ENCODE results near the gene PPIP5K2. TPM values are rescaled to one million over a fixed set of nuclear protein-coding genes. Genes with fewer than 3 reads are reported as not detected.
"Not testable (repeated sequence)": the region's sequence is repeated elsewhere in the genome, so short reads cannot be mapped to it uniquely, and the experiment has no call there.

The PPIP5K2 gene
- total and polyA plus RNA-seq, 3 experiments from 2014 or later: 22.9 to 63.6 (median 55.7) TPM

DNA sequence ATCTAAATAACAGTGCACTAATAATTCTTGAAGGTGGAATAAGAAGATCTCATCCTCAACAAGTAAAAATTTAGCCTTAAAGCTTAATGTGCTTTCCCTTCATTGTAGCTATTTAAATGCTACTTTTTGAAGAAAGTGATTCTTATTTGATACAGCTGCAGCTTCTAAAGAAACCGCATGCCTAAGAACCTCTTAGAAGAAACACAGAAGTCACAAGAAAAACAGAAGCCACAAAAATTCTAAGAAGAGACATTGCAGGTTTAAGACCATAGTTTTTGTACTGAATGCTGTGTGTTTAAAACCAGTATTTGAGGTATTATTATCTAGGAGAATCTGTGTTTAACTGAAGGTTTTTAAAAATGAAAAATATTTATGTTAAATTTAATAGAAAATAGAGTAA is 68.3 kb downstream of the PPIP5K2 start:
- POLR2A ChIA-PET: no interaction called here
- DNase-seq: no peak
- Mint-ChIP-seq H3K27me3 (no peaks in the 10 kb centered on the region), H3K27ac (peak overlapping the region in 1 of 8 donors; percentile 24), H3K36me3 (peaks cover 10 to 64% (median 12%) of the 10 kb centered on the region in 3 donors), H3K4me1 (no peaks in the 10 kb centered on the region), H3K4me3 (no peak overlapping the region), H3K9me3 (no peaks in the 10 kb centered on the region)
- no peaks in the 10 kb centered on the region for H3K27me3 ChIP-seq (ENCODE audit: insufficient read depth, low read length, poor library complexity, severe bottlenecking)
- H3K4me1 ChIP-seq (ENCODE audit: insufficient read depth, low read length): no peaks in the 10 kb centered on the region
- no peak overlapping the region for H3K27ac ChIP-seq (ENCODE audit: low read depth, low read length)
- CTCF ChIA-PET: no interaction called here
- no peaks in the 10 kb centered on the region for H3K9me3 ChIP-seq (ENCODE audit: low read length)
- peaks cover 4% of the 10 kb centered on the region for H3K36me3 ChIP-seq (ENCODE audit: insufficient read depth, low read length)
- no peak overlapping the region for H3K4me3 ChIP-seq (ENCODE audit: low read length)

DNA sequence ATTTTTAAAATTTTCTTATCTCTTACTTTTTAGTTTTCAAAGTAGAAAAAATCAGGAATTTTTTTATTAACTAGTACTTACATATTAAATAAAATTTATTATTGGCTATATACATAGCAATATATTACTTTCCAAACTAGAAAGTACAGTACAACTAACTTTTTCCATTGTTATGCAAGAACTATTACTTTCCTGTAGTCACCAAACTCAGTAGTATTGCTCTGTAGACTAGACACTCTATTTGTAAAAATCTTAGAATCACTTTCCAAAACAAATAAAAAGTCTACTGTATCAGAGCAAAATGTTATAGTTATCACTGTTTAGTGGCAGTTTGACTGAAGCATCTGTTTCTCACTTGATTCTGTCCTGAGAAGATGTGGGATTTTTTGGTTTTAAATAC is 83.1 kb downstream of the PPIP5K2 start:
- no peak for DNase-seq
- POLR2A ChIA-PET: no interaction called here
- Histone ChIP-seq H3K4me1 (ENCODE audit: insufficient read depth, low read length) (no peaks in the 10 kb centered on the region), H3K9me3 (ENCODE audit: low read length) (no peaks in the 10 kb centered on the region), H3K36me3 (ENCODE audit: insufficient read depth, low read length) (no peaks in the 10 kb centered on the region), H3K4me3 (ENCODE audit: low read length) (no peak overlapping the region), H3K27ac (ENCODE audit: low read depth, low read length) (no peak overlapping the region), H3K27me3 (ENCODE audit: insufficient read depth, low read length, poor library complexity, severe bottlenecking) (no peaks in the 10 kb centered on the region)
- Mint-ChIP-seq H3K4me3 (no peak overlapping the region), H3K4me1 (peaks cover 3 to 13% (median 8%) of the 10 kb centered on the region in 3 donors), H3K27ac (peak overlapping the region in 1 of 8 donors; percentile 19), H3K27me3 (no peaks in the 10 kb centered on the region), H3K36me3 (peaks cover 25 to 63% (median 29%) of the 10 kb centered on the region in 3 donors), H3K9me3 (peaks cover 0 to 5% (median 0%) of the 10 kb centered on the region in 5 donors)
- CTCF ChIA-PET: interaction anchor here (1.5 kb wide), 1 partner anchor 22 kb away, joined by 4 read pairs; no protein-coding TSS in a partner anchor

GRCh38 chr5:103204990-103205389 is 84.9 kb downstream of the PPIP5K2 start:
- CTCF ChIA-PET; H3K27me3 ChIP-seq (ENCODE audit: insufficient read depth, low read length, poor library complexity, severe bottlenecking); H3K27ac ChIP-seq (ENCODE audit: low read depth, low read length); H3K27me3 Mint-ChIP-seq; DNase-seq; POLR2A ChIA-PET; H3K4me3 Mint-ChIP-seq; H3K9me3 ChIP-seq (ENCODE audit: low read length); H3K36me3 ChIP-seq (ENCODE audit: insufficient read depth, low read length); H3K27ac Mint-ChIP-seq; H3K9me3 Mint-ChIP-seq; H3K4me3 ChIP-seq (ENCODE audit: low read length); H3K4me1 ChIP-seq (ENCODE audit: insufficient read depth, low read length): not testable (repeated sequence)
- Mint-ChIP-seq H3K36me3 (peaks cover 25 to 49% (median 25%) of the 10 kb centered on the region in 3 donors), H3K4me1 (peaks cover 3 to 13% (median 11%) of the 10 kb centered on the region in 3 donors)

- no peaks in the 10 kb centered on the region for H3K27me3 ChIP-seq (ENCODE audit: insufficient read depth, low read length, poor library complexity, severe bottlenecking)
- no peak overlapping the region for H3K27ac ChIP-seq (ENCODE audit: low read depth, low read length)
- peaks cover 0 to 5% (median 0%) of the 10 kb centered on the region in 5 donors for H3K9me3 Mint-ChIP-seq
- H3K9me3 ChIP-seq (ENCODE audit: low read length): no peaks in the 10 kb centered on the region
- no peaks in the 10 kb centered on the region for H3K4me1 ChIP-seq (ENCODE audit: insufficient read depth, low read length)
- CTCF ChIA-PET: no interaction called here
- no peak overlapping the region for H3K4me3 ChIP-seq (ENCODE audit: low read length)
- POLR2A ChIA-PET: no interaction called here
- peaks cover 21 to 39% (median 25%) of the 10 kb centered on the region in 3 donors for H3K36me3 Mint-ChIP-seq
- H3K36me3 ChIP-seq (ENCODE audit: insufficient read depth, low read length): no peaks in the 10 kb centered on the region
- no peak for DNase-seq
- H3K4me1 Mint-ChIP-seq: peaks cover 6 to 17% (median 12%) of the 10 kb centered on the region in 3 donors
- H3K27me3 Mint-ChIP-seq: no peaks in the 10 kb centered on the region
- no peak overlapping the region for H3K4me3 Mint-ChIP-seq
- no peak overlapping the region for H3K27ac Mint-ChIP-seq
Measured at GRCh38 chr5:103205991-103206700, 86.0 kb downstream of the PPIP5K2 start.

GRCh38 chr5:103207011-103207410 is 86.9 kb downstream of the PPIP5K2 start:
- Mint-ChIP-seq H3K36me3 (peaks cover 18 to 31% (median 25%) of the 10 kb centered on the region in 3 donors), H3K27me3 (no peaks in the 10 kb centered on the region), H3K4me1 (peaks cover 13 to 26% (median 21%) of the 10 kb centered on the region in 3 donors), H3K9me3 (peaks cover 0 to 5% (median 0%) of the 10 kb centered on the region in 5 donors), H3K4me3 (no peak overlapping the region), H3K27ac (no peak overlapping the region)
- ChIA-PET POLR2A (no interaction called here), CTCF (no interaction called here)
- Histone ChIP-seq H3K27ac (ENCODE audit: low read depth, low read length) (no peak overlapping the region), H3K36me3 (ENCODE audit: insufficient read depth, low read length) (no peaks in the 10 kb centered on the region), H3K4me1 (ENCODE audit: insufficient read depth, low read length) (no peaks in the 10 kb centered on the region), H3K4me3 (ENCODE audit: low read length) (no peak overlapping the region), H3K27me3 (ENCODE audit: insufficient read depth, low read length, poor library complexity, severe bottlenecking) (no peaks in the 10 kb centered on the region), H3K9me3 (ENCODE audit: low read length) (no peaks in the 10 kb centered on the region)
- DNase-seq: no peak

DNA sequence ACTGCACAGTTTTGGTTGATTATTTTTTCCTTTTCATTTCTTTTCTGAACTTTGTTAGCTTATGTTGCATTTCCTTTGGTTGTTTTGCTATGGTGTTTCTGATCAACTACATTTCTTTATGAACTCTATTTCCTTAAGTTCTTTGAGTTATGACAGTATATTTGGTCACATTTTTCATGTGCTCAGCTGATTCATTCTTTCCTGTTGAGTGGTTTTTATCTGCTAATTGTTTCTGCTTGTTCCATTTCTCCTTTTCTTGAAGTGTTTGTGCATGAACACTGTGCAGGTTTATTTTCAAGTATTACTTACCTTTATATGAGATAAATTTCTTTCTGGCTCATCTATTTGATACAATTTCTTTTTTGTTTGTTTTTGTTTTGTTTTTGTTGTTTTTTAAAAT is 87.6 kb downstream of the PPIP5K2 start:
- no peak overlapping the region for H3K27ac ChIP-seq (ENCODE audit: low read depth, low read length)
- H3K27me3 ChIP-seq (ENCODE audit: insufficient read depth, low read length, poor library complexity, severe bottlenecking): no peaks in the 10 kb centered on the region
- no peaks in the 10 kb centered on the region for H3K4me1 ChIP-seq (ENCODE audit: insufficient read depth, low read length)
- Mint-ChIP-seq H3K4me3 (no peak overlapping the region), H3K27ac (peak overlapping the region in 1 of 8 donors; percentile 64), H3K27me3 (no peaks in the 10 kb centered on the region), H3K4me1 (peaks cover 18 to 31% (median 25%) of the 10 kb centered on the region in 3 donors), H3K36me3 (peaks cover 19 to 28% (median 25%) of the 10 kb centered on the region in 3 donors), H3K9me3 (peaks cover 0 to 5% (median 0%) of the 10 kb centered on the region in 5 donors)
- DNase-seq: no peak
- no peaks in the 10 kb centered on the region for H3K36me3 ChIP-seq (ENCODE audit: insufficient read depth, low read length)
- no peaks in the 10 kb centered on the region for H3K9me3 ChIP-seq (ENCODE audit: low read length)
- ChIA-PET CTCF (no interaction called here), POLR2A (no interaction called here)
- no peak overlapping the region for H3K4me3 ChIP-seq (ENCODE audit: low read length)

DNA sequence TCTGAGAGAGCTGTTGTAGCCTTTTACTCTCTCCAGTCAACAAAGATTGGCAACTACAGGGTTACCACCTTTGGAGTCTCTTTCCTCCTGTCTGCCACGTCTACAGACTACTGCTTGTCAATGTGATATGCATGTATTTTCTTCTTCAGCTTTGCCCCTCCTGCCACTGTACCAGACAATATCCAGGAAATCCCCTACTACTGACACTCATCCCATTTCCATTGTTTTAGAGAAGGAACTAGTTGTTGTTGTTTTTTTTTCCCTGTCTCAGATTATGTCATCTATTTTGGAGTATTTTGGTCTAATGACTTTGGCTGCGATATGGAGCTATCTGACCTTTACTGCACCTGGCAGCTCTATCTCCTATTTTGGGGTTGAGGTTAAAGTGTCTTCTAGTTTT is 88.4 kb downstream of the PPIP5K2 start:
- ChIA-PET POLR2A (no interaction called here), CTCF (no interaction called here)
- Mint-ChIP-seq H3K9me3 (peaks cover 0 to 5% (median 0%) of the 10 kb centered on the region in 5 donors), H3K4me1 (peaks cover 18 to 31% (median 25%) of the 10 kb centered on the region in 3 donors), H3K27ac (peak overlapping the region in 4 of 8 donors; percentile 8 to 50 (median 22)), H3K27me3 (no peaks in the 10 kb centered on the region), H3K36me3 (peaks cover 18 to 25% (median 25%) of the 10 kb centered on the region in 3 donors), H3K4me3 (no peak overlapping the region)
- no peak overlapping the region for H3K27ac ChIP-seq (ENCODE audit: low read depth, low read length)
- no peaks in the 10 kb centered on the region for H3K36me3 ChIP-seq (ENCODE audit: insufficient read depth, low read length)
- no peaks in the 10 kb centered on the region for H3K9me3 ChIP-seq (ENCODE audit: low read length)
- no peaks in the 10 kb centered on the region for H3K27me3 ChIP-seq (ENCODE audit: insufficient read depth, low read length, poor library complexity, severe bottlenecking)
- DNase-seq: no peak
- no peak overlapping the region for H3K4me3 ChIP-seq (ENCODE audit: low read length)
- no peaks in the 10 kb centered on the region for H3K4me1 ChIP-seq (ENCODE audit: insufficient read depth, low read length)

GRCh38 chr5:103209065-103209464 is 89.0 kb downstream of the PPIP5K2 start:
- no peaks in the 10 kb centered on the region for H3K27me3 ChIP-seq (ENCODE audit: insufficient read depth, low read length, poor library complexity, severe bottlenecking)
- Mint-ChIP-seq H3K27ac (peak overlapping the region in 1 of 8 donors; percentile 29), H3K27me3 (no peaks in the 10 kb centered on the region), H3K9me3 (peaks cover 0 to 5% (median 0%) of the 10 kb centered on the region in 5 donors), H3K36me3 (peaks cover 18 to 23% (median 19%) of the 10 kb centered on the region in 3 donors), H3K4me1 (peaks cover 18 to 31% (median 25%) of the 10 kb centered on the region in 3 donors), H3K4me3 (no peak overlapping the region)
- H3K4me1 ChIP-seq (ENCODE audit: insufficient read depth, low read length): no peaks in the 10 kb centered on the region
- H3K4me3 ChIP-seq (ENCODE audit: low read length): no peak overlapping the region
- no peaks in the 10 kb centered on the region for H3K36me3 ChIP-seq (ENCODE audit: insufficient read depth, low read length)
- no peaks in the 10 kb centered on the region for H3K9me3 ChIP-seq (ENCODE audit: low read length)
- H3K27ac ChIP-seq (ENCODE audit: low read depth, low read length): no peak overlapping the region
- DNase-seq: no peak
- CTCF ChIA-PET: no interaction called here
- POLR2A ChIA-PET: no interaction called here

All from CD8-positive, alpha-beta memory T cell (primary cell).